ENCODE data around the gene PCMTD2.
"Not testable (repeated sequence)": the region's sequence is repeated elsewhere in the genome, so short reads cannot be mapped to it uniquely, and the experiment has no call there.

The PCMTD2 gene

DNA sequence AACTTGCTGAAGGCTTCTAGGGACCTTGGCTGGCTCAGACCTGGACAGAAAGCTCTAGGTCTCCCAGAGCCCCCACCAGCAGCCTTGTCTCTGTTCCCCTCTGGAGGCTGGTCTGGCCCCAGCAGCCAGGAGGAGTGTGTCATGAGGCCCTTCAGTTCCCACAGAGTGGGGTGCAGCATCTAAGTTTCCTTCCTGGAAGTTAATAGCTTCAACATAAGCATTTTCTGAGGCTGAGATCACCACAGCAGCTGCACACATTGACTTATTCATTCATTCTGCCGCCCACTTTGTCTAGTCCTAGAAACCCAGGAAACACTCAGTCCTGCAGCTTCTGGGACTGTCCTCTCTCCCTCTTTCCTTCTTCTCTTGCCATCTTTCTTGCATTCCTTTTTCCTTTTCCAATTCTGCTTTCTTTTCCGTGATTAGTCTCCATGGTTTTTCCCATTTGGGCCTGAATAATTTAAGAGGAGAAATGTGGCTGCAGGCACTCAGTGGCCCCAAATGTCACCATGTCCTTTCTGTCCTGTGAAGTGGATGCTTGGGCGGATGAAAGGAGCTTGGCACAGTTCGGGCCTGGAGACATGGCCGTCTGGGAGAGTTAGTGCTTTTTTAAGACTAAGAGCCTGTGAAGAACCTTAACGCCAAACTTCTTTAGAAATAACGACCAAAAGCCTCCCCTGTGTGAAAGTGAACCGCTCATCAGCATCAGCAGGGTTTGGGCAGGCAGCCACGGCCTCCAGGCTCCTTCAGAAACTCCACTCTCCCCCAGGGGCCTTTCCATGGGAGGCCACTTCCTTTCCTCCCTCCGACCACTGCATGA lies 31.0 kb upstream of the PCMTD2 start:
- DNase-seq (ENCODE audit: low read depth in 1 of 2, low spot score in 1 of 2), result no peak

DNA sequence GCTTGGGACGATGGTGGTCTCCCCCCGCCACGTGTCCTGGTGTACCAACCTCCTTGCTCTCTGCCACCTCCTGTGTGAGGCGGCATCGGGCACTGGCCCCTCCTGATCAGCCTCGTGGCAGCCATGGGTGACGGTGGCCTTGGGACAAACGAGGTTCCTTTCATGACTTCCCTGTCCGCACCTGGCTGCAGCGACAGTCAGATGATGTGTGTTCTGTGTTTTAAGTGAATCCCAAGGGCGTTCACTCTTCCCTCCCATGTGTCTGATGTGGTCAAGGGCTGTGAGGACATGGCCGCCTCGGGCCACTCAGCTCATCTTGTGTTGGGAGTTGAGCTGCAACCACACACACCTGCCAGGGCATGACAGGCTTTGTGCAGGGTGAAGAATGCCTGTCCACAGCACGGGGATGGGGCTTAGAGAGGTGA lies 30.4 kb upstream of the PCMTD2 start:
- no peak for DNase-seq (ENCODE audit: low read depth in 1 of 2, low spot score in 1 of 2)

DNA sequence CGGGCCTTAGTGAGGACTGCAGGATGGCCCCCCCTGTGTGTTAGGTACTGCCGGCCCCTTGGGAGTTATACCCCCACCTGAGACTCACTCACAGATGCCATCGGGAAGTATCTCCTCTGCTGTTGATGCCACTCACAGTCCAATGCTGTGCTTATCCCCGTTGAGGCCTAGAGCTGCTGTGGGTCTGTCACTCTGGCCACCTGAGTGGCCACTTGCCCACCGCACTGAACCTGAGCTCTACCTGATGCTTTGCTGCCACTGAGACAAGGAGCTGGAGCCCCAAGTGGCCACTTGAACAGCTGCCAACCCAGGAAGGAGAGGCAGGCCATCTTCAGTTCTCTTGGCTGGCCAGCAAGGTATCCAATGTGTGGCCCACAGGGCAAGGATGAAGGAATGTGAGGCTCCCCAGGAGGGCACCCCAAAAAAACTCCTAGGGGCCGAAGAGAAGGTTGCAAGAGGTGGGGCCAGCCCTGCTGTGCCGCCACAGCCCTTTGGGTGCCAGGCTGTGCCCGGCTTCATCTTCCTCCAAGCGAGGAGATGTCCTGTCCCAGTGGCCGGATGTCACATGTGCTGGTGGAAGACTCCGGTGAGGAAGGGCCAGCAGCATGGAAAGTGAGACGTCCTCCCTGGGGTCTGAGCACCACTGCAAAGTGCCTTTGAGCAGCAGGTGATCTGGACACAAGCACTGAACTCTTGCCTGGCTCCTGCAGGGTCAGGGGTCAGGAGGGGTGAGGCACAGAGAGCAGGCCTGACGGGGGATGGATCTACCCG lies 29.5 kb upstream of the PCMTD2 start:
- DNase-seq (ENCODE audit: low read depth in 1 of 2, low spot score in 1 of 2), result no peak

DNA sequence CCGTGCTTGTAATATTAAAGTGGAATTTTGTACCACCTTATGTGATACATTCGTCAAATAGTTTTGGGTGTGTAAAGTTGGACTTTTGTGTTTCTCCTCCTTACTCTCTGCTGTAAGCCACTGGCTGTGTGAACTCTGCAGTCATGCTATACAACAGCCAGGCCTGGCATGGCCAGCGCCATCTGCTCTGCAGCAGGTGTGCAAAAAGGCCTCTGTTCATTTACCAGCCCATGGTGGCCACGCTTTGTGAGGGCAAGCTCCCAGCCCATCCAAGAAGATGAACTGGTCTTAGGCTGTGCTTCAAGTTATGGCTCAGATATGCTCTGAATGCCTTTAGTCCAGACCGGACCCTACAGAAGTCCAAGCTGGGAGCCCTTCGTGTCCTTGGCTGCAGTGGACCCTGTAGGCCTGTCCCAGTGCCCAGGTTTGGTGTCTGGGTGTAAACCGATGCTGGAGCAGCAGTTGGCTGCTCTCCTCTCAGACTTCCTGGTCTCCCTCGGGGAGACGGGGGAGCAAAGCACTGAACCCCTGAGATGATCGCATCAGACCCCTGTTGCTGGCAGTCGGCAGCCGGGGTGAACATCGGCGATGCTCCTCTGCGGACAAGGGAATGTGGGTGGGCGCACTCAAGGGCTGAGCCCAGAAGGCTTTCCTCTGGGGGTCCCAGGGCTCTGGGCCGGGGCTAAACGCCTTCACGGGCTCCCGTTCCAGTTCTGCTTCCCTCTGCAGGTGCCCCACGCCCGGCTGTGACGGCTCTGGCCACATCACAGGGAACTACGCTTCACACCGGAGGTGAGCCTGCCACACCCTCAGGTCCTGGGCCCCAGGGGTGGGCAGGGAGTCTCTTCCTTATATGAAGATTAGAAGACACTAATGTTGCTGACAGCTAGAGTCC lies 28.6 kb upstream of the PCMTD2 start:
- no peak for DNase-seq (ENCODE audit: low read depth in 1 of 2, low spot score in 1 of 2)

DNA sequence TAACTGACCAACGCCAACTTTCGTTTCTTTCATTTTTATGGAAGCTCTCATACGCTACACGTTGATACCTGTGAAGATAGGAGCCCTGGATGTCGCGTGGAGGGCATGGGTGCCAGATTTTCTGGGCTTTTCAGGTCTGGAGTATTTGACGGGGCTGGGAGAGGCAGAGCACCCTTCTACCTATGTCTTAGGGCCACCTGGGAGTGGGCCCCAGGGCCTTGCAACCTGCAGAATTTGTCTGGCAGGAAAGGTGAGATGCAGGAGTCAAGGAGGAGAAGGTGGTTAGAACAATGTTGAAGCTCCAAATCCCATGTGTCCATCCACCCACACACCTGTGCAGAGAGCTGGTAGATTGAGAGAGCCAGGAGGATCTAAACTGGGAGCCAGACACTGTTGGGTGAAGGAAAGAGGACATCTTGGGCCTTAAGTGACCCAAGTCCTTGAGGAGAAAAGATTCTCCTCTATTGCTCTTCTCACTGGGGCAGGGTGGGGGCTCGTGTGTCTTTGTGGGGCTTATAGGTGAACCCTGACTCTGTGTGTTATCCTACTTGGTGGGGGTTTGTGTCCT lies 27.4 kb upstream of the PCMTD2 start:
- no peak for DNase-seq (ENCODE audit: low read depth in 1 of 2, low spot score in 1 of 2)

DNA sequence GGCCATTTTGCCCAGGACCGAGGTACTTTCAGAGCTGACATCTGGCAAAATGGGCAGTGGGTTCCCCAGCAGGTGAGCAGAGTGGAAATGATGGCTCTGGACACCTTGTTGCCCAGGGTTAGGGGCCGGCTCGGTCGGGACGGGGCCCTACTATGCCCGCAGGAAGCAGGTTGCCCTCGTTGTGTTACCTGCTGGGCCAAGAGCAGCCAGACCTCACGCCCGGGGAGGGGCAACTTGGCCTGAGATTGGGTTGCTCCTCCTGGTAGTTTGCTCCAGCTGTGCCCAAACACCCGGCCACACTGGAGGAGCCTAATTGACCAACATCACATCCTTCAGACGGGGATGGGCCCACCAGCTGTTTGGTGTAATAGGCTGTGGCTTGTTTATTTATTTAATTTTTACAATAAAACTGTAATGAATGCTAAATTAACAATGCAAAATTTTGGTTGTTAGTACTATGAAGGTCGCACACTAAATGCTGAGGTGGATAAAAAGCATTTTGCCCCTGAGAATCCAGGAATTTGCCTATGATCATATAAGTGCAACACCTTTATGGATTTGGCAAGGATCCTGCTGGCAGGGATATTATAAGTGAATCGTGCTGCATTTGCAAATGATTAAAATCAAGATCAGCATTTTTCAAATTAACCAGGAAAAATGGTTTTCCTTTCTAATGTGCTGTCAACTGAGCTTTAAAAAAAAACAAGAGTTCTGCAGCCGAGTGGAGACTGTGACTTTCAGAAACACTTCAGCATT lies 26.6 kb upstream of the PCMTD2 start:
- no peak for DNase-seq (ENCODE audit: low read depth in 1 of 2, low spot score in 1 of 2)

DNA sequence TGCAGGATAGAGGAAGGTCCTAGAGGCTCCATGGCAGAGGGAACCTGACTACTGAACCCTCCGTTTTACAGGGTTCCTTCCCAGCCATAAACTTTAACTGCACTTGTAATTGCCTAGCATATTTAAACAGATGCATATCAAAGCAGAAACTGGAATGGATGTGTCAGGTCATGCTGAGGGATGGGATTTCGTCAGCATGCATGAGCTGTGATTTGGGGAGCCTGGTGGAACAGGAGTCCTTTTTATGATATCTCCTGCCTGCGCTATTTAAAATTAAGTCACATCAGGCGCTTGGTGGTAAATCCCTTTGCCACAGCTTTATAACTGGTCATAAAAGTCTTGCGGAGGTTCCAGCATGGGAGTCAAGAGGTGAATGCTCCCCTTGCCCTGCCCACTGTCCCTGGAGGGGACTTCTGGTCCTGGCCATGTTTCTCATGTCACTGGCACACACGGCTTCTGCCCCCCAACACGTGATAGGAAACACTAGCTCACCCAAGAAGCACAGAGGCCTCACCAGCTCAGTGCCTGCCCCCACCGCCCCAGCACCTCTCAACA lies 26.0 kb upstream of the PCMTD2 start:
- no peak for DNase-seq (ENCODE audit: low read depth in 1 of 2, low spot score in 1 of 2)

DNA sequence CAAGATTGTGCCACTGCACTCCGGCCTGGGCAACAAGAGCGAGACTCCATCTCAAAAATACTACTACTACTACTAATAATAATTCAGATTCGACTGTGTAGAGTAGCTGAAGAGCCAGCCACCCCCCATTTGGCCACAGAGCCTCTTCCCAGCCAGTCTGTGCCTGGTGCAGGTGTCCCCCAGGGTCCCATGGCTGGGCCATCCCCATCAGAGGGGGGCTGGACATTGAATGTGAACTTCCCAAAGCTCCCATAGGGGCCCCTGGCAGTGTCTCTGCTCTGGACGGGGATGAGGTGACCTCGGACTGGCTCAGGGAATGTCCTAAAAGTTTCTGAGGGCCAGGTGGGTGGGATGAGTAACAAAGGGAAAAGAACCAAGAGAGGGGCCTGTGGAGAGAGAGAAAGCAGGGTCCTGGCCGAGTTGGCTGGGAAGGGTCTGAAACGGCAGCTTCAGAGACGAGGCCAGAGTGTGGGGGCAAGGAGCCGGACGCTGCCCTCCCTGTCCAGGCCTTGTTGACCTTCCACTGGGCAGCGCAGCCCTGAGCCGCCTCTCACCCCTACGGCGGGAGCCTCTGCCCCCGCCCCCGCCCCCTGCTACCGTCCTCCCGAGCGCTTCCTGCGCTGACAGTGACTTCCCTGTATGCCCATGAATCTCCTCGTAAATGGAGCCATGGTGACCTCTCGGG lies 24.9 kb upstream of the PCMTD2 start:
- DNase-seq (ENCODE audit: low read depth in 1 of 2, low spot score in 1 of 2), result no peak

DNA sequence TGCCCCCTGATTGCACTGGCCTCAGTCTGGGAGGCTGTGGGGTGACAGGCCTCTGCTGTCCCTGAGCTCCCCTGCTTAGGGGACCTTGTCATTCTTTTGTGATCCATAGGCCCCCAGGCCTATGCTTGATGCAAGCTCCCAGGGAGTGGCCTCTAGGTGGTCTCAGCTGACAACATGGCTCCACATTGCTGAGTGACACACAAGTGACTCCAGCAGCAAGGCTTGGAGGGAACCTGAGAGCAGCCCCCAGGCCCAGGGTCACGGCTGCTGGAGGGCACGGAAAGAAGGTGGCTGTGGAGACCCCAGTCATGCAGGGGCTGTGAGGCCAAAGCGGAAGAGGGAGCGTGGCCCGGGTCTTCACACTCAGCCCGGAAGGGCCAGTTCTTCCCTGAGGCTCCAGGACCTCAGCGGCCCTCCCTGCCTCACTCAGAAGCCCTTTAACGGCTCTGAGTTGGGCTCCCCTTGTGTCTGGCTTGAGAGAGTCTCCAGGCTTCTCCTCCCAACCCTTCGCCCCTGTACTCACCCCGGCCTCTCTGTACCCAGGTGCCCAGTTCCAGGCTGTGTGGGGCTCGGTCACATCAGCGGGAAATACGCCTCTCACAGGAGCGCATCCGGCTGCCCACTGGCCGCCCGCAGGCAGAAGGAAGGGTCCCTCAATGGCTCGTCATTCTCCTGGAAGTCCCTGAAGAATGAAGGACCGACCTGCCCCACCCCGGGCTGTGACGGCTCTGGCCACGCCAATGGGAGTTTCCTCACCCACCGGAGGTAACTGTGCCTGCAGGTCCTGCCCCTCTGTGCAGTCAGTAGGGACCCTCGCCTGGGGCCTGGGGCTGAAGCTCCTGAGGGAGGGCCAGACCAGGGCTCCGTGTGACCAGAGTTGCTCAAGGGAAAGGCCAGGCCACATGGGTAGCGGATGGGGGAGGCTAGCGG lies 23.7 kb upstream of the PCMTD2 start:
- no peak for DNase-seq (ENCODE audit: low read depth in 1 of 2, low spot score in 1 of 2)

DNA sequence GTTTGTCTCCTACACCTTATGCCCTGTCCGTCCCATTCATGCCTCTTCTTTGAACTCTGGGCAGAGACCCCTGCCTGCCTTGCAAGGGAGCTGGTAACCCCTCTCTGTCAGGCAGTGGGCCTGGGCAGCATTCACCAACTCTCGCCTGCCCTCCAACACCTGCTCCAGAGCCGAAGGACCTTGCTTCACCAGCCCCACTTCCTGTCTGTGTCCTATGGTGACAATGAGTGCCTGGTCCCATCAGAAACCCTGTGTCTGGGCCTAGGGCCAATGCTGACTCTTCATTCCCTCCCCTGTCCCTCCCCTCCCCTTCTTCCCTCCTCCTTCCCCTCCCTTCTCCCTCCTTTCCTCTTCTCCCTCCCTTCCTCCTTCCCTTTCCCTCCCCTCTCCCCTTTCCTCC lies 22.8 kb upstream of the PCMTD2 start:
- DNase-seq (ENCODE audit: low read depth in 1 of 2, low spot score in 1 of 2), result no peak

DNA sequence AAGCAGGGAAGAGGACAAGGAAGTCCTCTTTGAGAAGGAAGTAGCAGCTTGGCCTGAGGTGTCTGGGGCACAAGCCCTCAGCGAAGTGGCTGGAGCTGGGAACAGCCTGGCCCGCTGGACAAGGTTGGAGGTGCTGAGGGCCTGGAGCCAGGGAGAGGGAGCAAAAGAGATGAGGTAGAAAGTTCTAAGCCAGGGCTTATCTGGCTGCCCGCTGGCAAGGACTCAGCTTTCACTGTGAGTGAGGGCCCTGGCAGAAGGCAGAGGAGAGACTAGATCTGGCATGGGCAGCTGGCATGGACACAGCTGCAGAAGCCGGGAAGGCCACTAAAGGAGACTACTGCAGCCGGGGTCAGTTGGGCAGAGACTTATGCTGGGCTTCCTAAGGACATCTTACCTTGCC lies 21.8 kb upstream of the PCMTD2 start:
- no peak for DNase-seq (ENCODE audit: low read depth in 1 of 2, low spot score in 1 of 2)

DNA sequence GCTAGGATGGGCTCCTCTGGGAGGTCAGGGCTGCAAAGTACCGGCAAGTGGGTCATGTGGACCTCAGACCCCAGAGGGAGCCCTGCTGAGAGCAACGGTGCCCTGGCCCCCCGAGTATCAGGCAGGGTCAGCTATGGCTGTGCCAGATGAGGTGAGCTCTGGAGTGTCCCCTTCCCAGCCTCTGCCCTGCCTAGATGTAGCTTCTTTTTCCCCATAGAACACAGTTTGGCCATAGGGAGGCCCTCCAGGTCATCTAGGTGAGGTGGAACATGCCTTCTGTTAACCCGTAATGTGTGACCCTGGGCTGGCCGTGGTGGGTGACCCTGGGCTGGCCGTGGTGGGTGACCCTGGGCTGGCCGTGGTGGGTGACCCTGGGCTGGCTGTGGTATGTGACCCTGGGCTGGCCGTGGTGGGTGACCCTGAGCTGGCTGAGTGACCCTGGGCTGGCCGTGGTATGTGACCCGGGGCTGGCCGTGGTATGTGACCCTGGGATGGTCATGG lies 21.2 kb upstream of the PCMTD2 start:
- no peak for DNase-seq (ENCODE audit: low read depth in 1 of 2, low spot score in 1 of 2)

DNA sequence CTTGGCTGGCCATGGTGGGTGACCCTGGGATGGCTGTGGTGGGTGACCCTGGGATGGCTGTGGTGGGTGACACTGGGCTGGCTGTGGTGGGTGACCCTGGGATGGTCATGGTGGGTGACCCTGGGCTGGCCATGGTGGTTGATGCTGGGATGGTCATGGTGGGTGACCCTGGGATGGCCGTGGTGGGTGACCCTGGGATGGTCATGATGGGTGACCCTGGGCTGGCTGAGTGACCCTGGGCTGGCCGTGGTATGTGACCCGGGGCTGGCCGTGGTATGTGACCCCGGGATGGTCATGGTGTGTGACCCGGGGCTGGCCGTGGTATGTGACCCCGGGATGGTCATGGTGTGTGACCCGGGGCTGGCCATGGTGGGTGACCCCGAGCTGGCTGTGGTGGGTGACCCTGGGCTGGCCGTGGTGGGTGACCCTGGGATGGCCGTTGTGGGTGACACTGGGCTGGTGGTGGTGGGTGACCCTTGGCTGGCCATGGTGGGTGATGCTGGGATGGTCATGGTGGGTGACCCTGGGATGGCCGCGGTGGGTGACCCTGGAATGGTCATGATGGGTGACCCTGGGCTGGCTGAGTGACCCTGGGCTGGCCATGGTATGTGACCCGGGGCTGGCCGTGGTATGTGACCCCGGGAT lies 20.5 kb upstream of the PCMTD2 start:
- not testable (repeated sequence) for DNase-seq (ENCODE audit: low read depth in 1 of 2, low spot score in 1 of 2)

DNA sequence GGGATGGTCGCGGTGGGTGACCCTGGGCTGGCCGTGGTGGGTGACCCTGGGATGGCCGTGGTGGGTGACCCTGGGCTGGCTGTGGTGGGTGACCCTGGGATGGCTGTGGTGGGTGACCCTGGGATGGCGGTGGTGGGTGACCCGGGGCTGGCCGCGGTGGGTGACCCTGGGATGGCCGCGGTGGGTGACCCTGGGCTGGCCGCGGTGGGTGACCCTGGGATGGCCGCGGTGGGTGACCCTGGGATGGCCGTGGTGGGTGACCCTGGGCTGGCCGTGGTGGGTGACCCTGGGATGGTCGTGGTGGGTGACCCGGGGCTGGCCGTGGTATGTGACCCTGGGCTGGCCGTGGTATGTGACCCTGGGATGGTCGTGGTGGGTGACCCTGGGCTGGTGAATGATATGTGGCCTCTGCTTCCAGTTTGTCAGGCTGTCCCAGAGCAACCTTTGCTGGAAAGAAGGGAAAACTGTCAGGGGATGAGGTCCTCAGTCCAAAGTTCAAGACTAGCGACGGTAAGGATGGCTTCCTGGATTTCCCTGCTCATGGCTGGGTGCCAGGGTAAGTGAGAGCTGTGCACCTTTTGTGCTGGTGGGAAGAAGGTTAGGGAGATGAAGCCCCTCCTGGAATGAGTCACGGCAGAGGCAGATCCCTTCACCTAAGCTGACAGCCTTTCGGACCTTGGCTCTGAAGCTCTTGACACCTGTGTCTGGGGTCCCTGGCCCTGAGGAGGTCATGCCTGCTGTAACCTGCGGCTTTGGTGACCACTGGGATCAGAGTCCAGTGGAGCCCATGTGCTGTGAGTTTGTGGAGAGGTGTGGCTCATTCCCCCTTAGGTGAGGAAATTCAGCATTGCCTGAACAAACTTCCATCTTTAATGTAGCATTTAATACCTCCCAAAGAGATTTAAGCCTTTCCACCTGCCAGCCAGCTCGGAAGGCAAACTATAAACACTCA lies 19.1 kb upstream of the PCMTD2 start:
- no peak for DNase-seq (ENCODE audit: low read depth in 1 of 2, low spot score in 1 of 2)

DNA sequence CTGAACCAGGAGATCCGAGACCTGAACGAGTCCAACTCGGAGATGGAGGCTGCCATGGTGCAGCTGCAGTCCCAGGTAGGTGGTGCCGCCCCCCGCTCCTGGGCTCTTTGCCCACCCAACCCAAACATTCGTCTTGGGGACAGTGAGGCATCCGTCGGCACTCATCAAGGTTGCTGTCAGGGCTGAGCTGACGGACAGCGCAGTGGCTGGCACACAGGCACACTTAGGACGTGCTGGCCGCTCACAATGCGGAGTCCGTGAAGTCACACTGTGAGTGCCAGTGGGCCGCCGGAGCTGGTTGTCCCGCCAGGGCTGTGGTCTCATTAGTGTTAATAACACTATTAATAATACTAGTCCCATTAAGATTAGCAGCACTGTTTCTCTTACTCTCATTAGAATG lies 18.2 kb upstream of the PCMTD2 start:
- DNase-seq (ENCODE audit: low read depth in 1 of 2, low spot score in 1 of 2), result no peak

DNA sequence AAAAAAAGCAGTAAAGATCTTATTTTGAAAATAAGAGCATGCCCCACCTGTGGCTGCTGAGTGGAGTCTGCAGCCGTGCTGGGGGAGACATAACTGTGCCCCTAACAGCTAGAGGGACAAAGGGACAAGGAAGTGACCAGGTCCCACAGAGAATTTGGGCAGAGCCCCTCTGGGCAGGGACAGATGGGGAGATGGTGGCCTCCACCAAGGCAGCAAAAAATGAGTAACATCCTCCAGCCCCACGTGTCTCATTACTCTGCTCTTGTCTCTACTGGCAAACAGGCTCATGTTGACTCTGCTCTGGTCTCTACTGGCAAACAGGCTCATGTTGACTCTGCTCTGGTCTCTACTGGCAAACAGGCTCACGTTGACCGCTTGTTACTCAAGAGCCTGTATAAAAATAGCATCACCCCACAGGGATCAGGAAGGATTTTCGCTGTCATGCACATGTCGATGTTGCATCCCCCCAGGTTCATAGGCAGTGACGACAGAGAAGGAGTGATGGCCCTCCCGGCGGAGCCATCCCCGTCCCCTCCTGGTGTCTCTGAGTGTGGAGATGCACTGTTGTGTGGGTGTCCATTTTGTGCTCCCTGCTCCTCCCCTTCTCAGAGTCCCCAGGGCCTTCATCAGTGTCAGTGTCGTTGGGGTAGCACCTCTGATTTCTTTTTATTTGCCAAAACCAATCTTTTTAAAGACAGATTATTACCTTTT lies 17.3 kb upstream of the PCMTD2 start:
- no peak for DNase-seq (ENCODE audit: low read depth in 1 of 2, low spot score in 1 of 2)

Data from stimulated activated CD4-positive, alpha-beta T cell treated with anti-CD3 and anti-CD28 coated beads, Interleukin-15, amount 100 ng/mL, for 1 hour (primary cell).